ENCODE results near the gene NPEPL1.

Gene NPEPL1

DNA sequence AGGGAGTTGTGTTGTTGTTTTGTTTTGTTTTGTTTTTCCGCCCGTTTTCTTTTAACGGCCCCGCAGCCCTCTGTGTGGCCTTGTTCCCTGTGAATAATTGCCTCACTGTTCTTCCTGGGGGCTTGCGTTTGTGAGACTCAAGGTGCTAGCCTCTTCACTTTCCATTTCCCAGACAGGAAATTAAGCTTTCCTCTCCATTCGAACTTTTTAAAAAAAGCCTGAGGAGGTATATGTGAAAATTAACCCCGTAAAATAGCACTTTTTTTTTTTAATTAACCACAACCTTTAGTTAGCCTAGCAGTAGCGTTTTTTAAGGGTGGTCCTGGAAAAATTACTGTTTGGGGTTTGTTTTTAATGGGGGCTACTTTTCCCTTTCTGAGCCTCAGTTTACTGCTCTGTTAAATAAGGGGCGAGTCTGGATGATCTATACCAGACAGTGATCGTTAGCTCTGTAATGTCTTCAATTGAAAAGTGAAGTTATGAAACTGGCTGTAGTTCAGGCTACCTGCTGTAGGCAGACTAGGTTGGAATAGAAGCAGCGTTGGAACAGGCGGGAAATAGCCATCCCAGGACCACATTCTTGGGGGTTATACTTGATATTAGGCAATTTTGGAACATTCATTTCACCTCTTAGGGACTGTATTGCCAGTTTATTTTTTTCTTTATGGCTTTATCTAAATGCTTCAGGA, 39.9 kb upstream of the NPEPL1 start:
- no peaks in the 10 kb centered on the region for H3K9me3 Mint-ChIP-seq
- ATAC-seq: no peak
- peak overlapping the region; percentile 88 for H3K4me3 Mint-ChIP-seq
- peaks cover 32% of the 10 kb centered on the region for H3K4me1 Mint-ChIP-seq
- H3K27me3 Mint-ChIP-seq: no peaks in the 10 kb centered on the region
- peak overlapping the region; percentile 84 for H3K27ac Mint-ChIP-seq
- peaks cover 15% of the 10 kb centered on the region for H3K36me3 Mint-ChIP-seq

DNA sequence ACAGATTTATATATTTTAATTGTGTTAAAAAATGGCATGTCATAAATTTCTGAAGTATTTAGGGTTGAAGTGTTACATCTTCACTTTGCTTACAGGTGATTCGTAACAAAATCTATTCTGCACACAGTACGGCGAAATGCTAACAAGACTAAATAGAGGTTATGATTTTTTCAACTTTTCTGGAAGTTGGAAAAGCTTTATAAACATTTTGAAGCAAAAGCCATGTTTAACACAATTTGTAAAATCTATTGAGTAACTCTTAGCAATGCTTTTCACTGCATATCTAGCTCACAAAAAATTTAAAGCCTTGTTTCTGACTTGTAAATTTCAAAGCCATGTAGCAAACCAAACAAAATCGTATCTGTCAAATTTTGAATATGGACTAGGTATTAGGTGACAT, 38.3 kb upstream of the NPEPL1 start:
- Mint-ChIP-seq H3K4me3 (no peak overlapping the region), H3K4me1 (peaks cover 27% of the 10 kb centered on the region), H3K36me3 (peaks cover 20% of the 10 kb centered on the region), H3K9me3 (no peaks in the 10 kb centered on the region), H3K27me3 (no peaks in the 10 kb centered on the region), H3K27ac (no peak overlapping the region)
- no peak for ATAC-seq

DNA sequence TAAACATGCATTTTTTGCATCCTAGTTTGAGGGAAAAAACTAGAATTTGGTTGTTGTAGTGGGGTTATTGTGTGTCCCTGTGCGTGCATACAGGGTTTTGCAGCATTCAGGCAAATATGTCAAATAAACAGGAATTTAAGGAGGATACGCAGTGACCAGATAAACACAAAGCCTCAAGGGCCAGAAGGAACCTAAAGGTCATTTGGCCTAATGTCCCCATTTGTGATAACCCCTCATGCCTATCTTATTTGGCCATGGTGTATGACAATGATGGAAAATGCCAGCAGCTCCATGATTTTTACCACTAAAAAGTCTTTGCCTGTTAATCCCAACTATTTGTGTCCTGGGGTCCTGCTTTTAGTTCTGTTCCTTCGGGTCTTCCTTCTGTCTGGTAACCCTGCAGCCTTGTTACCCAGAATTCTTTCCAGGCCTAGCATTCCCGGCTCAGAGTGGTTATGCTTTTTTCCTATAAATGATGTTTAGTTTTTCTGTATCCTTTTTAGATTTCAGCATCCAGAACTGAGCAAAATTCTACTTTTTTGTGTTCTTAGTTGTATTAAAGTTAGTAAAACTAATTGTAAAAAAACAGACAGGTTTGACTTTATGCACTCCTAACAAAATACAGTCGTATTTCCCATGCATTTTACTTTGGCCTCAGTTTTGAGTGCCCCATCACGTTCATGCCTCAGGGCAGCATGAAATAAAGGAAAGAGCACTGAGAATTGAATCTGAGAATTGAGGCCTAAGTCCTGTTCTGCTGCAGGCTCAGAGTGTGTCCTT, 37.1 kb upstream of the NPEPL1 start:
- peaks cover 27% of the 10 kb centered on the region for H3K4me1 Mint-ChIP-seq
- H3K27ac Mint-ChIP-seq: no peak overlapping the region
- H3K36me3 Mint-ChIP-seq: peaks cover 25% of the 10 kb centered on the region
- no peaks in the 10 kb centered on the region for H3K9me3 Mint-ChIP-seq
- no peaks in the 10 kb centered on the region for H3K27me3 Mint-ChIP-seq
- ATAC-seq: no peak
- H3K4me3 Mint-ChIP-seq: no peak overlapping the region

DNA sequence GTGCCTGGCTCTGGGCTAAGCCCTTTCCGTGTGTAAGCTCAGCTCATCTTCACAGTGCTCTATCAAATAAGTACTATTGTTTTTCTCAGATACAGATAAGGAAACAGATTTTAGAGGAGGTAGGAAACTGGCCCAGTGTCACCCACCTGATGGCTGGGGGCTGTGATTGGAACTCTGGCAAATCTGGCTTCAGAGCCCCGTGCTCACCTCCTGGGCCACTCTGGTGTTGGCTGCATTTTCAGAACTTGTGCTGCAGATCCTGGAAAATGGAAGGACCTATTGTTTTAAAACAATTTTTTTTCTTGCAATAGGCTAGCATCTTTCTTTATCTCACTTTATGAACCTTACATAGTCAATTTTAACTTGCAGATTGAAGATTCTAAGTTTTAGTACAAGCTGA, 35.8 kb upstream of the NPEPL1 start:
- Mint-ChIP-seq H3K27me3 (no peaks in the 10 kb centered on the region), H3K4me3 (no peak overlapping the region), H3K4me1 (peaks cover 28% of the 10 kb centered on the region), H3K27ac (no peak overlapping the region), H3K36me3 (peaks cover 31% of the 10 kb centered on the region), H3K9me3 (no peaks in the 10 kb centered on the region)
- no peak for ATAC-seq

DNA sequence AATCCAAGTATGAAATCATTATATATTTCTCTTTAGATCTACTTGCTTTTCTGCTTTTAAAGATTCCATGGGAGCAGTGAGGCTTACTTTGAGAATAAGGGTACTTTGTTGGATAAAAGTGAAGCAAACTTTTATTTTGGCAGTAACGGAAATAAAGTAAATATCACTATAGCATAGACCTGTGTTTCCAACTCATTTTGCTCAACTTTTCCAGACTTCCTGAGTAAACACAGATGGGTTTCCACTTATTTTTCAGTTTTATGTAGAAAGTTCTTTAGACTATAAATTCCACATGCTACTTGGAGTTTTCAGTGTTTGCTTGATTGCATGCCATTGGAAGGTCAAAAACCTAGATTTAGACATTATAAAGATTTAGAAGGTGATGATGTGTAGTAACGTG, 35.3 kb upstream of the NPEPL1 start:
- H3K4me3 Mint-ChIP-seq: no peak overlapping the region

DNA sequence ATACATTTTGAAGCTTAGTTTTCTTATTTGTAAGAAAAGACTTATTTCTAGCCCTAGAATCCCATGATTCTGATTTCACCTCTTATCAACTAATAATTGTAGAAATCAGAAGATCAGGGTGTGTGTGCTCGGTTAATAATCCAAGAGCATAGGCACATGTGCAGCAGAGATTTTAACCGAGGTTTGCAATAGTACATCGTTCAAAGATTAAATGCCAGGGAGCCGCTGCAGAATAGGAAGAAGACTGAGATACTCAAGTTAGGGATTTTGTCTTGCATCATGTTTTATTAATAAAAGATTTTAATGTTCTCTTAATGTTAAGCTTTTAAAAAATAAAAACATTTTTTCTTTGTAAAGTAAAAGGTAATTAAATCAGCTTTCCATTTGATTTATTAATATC, 34.6 kb upstream of the NPEPL1 start:
- Mint-ChIP-seq H3K9me3 (no peaks in the 10 kb centered on the region), H3K36me3 (peaks cover 38% of the 10 kb centered on the region), H3K4me1 (peaks cover 22% of the 10 kb centered on the region), H3K27me3 (no peaks in the 10 kb centered on the region), H3K4me3 (no peak overlapping the region), H3K27ac (no peak overlapping the region)
- ATAC-seq: no peak

More for the DNA sequence above, 35.3 kb upstream of the NPEPL1 start:
- peaks cover 27% of the 10 kb centered on the region for H3K4me1 Mint-ChIP-seq
- H3K9me3 Mint-ChIP-seq: no peaks in the 10 kb centered on the region
- H3K36me3 Mint-ChIP-seq: peaks cover 35% of the 10 kb centered on the region
- H3K27me3 Mint-ChIP-seq: no peaks in the 10 kb centered on the region
- H3K27ac Mint-ChIP-seq: no peak overlapping the region
- ATAC-seq: no peak

DNA sequence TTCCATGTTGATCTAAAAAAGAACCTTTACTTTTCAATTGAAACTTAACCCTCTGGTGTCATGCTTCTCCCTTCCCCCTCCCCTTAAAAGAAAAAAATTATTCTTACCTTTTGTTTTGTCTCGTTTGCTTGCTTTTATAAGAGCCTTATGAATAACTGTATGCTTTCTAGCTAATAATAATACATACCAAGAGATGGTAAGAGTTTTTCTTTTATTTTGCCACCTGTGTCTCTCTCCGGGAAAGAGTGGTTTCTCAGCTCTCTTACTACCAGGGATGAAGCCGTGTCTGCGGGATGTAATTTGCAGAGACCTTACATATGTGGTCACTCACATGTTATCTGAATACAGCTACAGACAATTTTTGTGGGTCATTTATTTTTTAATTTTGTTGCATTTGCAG, 33.8 kb upstream of the NPEPL1 start:
- ATAC-seq: no peak
- Mint-ChIP-seq H3K27ac (no peak overlapping the region), H3K36me3 (peaks cover 44% of the 10 kb centered on the region), H3K4me3 (no peak overlapping the region), H3K4me1 (peaks cover 17% of the 10 kb centered on the region), H3K9me3 (no peaks in the 10 kb centered on the region), H3K27me3 (no peaks in the 10 kb centered on the region)

DNA sequence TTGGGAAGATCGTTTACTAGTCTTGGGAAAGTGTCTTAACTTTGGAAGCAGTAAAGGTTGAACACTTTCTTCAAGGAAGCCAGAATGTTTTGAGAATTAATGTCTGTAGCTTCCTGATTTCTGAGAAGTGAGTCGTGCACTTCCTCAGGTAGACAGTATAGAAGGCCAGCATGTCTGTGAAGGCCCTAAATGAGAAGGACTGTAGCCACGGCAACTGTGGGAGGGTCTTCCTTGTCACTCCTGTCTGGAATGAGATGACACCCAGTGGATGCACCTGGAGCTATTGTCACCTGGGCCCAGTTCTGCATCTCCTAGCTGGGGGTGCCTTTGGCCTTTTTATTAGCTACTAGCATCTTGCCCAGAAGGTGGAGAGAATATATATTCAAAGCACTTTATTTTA, 32.8 kb upstream of the NPEPL1 start:
- Mint-ChIP-seq H3K27ac (no peak overlapping the region), H3K4me3 (no peak overlapping the region), H3K4me1 (peaks cover 17% of the 10 kb centered on the region), H3K9me3 (no peaks in the 10 kb centered on the region), H3K27me3 (no peaks in the 10 kb centered on the region), H3K36me3 (peaks cover 47% of the 10 kb centered on the region)
- no peak for ATAC-seq

DNA sequence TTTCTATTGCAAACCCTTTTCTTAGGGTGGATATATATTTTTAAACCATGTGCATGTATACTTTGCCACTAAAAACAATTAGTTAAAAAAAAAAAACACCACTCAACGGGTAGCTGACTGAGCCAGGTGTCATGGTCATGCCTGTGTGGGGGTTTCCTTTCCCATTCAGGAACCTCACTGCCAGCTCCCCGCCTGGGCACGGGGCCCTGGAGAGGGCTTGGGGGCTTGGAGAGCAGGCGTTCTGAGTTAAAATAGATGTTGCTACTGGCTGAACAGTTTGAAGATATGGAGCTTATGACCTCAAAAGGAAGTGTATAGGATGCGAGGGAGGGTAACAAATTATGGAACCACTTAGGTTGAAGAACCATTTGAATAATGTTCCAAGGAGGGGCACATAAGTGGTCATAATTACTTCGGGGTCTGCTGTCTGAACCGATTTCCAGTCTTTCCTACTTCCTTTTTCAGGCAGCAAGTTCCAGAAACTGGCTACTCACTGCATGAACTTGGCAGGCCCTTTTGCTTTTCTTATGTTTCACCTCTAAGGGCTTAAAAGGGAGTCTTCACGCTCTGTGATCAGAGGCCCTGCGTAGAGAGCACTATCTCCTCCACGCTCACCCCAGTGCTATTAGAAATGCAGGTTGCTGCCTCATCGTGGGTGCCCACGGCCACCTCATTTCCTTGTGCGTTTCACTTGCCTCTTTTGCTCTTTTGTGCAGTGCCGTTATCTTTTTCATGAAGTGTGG, 31.6 kb upstream of the NPEPL1 start:
- Mint-ChIP-seq H3K9me3 (no peaks in the 10 kb centered on the region), H3K36me3 (peaks cover 47% of the 10 kb centered on the region), H3K4me3 (no peak overlapping the region), H3K27ac (no peak overlapping the region), H3K4me1 (peaks cover 17% of the 10 kb centered on the region), H3K27me3 (no peaks in the 10 kb centered on the region)
- ATAC-seq: no peak

DNA sequence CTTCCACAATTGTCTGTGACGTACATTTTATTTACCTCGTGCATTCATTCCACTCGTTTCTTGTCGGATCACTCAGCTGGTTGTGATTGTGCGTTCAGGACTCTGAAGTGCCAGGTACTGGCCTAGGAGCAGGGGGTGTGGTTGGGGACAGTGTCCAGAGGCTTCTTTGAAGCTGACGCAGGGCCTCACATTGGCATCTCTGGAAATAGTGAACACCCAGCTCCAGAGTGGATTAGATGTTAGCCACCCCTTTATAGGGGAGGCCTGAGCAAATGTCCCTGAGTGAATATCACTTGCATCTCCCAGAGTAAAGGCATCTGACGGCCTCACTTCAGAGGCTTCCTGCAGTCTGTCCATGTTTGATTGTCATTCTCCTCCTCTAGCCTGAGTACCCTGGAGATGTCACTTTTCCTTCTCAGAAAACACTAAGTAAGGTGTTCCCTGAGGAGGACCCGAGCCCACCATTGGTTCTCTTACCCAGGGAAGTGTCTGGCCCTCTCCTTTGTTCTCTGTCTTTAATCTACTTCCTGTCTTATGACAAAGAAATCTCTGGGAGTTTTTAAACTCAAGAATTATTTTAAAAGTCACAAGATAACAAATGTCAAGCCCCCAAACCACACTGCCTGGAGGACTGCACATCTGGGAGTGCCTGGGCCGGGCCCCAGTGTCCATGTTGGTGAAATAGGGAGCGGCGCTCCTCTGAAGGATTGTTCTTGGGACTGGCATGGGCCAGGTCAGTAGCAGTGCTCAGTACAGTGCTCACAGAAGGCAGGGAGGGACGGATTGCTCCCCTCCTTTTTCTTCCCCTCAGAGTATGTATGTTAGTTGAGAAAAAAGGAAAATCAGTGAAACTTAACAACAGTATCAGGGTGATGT, 30.8 kb upstream of the NPEPL1 start:
- Mint-ChIP-seq H3K27me3 (no peaks in the 10 kb centered on the region), H3K4me1 (peaks cover 9% of the 10 kb centered on the region), H3K36me3 (peaks cover 46% of the 10 kb centered on the region), H3K4me3 (no peak overlapping the region), H3K27ac (no peak overlapping the region), H3K9me3 (no peaks in the 10 kb centered on the region)
- no peak for ATAC-seq

DNA sequence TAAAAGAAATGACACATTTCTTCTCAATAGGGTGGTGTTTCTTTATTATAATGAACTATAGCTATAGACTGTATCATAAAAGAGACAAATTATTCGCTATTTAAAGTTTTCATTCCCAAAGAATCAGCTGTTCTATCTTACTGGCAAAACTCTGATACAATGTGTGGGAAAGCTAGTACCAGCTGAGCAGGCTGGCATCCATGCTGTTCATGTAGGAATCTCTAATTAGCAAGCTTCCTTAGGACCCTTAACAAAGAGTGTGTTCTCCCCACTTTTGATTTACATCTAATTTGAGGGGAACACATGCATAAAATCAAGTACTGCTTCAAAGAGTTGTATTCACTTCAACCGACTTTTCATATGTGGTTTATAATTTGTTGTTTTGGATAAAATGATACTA, 28.3 kb upstream of the NPEPL1 start:
- H3K4me1 Mint-ChIP-seq: peaks cover 10% of the 10 kb centered on the region
- peaks cover 54% of the 10 kb centered on the region for H3K36me3 Mint-ChIP-seq

DNA sequence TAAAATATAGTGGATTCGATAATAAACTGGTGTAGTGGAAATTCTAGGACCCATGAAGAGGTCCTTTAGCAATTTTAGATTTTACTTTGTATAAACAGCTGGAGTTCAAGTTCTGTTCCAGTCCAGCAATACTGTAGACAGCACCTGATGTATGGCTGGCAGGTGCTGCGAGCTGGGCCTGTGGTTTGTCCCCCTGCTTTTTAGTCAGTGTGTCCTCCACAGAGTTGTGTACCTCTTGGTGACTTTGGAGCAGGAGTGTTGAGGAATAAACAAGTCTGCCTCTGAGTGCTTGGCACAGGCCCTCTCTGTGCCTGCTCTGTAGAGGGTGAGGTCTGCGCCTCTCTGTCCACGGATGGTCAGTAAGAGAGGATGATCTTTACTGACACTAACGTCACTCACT, 27.7 kb upstream of the NPEPL1 start:
- peaks cover 16% of the 10 kb centered on the region for H3K4me1 Mint-ChIP-seq
- ATAC-seq: no peak
- H3K4me3 Mint-ChIP-seq: no peak overlapping the region
- no peaks in the 10 kb centered on the region for H3K27me3 Mint-ChIP-seq
- no peaks in the 10 kb centered on the region for H3K9me3 Mint-ChIP-seq
- peaks cover 59% of the 10 kb centered on the region for H3K36me3 Mint-ChIP-seq
- no peak overlapping the region for H3K27ac Mint-ChIP-seq

More for the DNA sequence above, 28.3 kb upstream of the NPEPL1 start:
- Mint-ChIP-seq H3K9me3 (no peaks in the 10 kb centered on the region), H3K4me3 (no peak overlapping the region), H3K27me3 (no peaks in the 10 kb centered on the region), H3K27ac (no peak overlapping the region)
- ATAC-seq: no peak

DNA sequence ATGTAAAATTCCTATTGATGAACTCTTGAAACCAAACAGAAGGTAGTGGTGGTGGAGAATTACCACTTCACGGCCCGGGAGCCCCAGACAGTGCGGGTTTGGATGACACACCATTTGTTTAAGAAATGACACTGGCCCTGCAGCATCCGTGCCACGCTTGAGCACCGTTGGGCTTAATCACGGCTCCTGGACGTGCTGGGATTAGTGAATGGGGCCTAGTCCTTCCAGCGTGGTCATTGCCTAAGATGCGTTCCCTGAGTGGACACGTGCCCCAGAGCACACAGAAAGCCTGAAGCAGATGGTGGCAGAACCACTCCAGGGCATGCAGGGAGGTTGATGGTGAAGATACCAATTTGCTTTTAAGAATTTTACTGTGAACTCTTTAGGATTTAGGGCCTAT, 27.0 kb upstream of the NPEPL1 start:
- no peak overlapping the region for H3K27ac Mint-ChIP-seq
- no peaks in the 10 kb centered on the region for H3K9me3 Mint-ChIP-seq
- peaks cover 61% of the 10 kb centered on the region for H3K36me3 Mint-ChIP-seq
- H3K27me3 Mint-ChIP-seq: no peaks in the 10 kb centered on the region
- no peak for ATAC-seq
- no peak overlapping the region for H3K4me3 Mint-ChIP-seq
- H3K4me1 Mint-ChIP-seq: peaks cover 22% of the 10 kb centered on the region

DNA sequence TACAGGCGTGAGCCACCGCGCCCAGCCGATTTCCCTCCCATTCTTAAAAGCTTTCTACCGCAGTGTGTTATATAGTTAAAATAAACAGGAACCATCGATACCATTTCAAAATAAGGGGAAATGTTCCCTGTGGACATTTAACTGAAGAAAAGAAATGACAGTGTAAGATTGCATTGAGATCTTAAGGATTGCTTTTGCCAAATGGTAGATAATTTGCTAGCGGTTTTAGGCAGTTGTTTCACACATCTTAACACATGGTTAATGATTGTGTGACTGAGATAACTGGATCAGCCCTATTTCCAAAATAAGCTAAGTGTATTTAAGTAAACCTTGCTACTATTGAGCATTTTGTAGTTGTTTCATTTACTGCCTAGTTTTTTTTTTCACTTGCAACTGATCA, 25.9 kb upstream of the NPEPL1 start:
- Mint-ChIP-seq H3K4me3 (no peak overlapping the region), H3K27me3 (no peaks in the 10 kb centered on the region), H3K27ac (no peak overlapping the region), H3K9me3 (no peaks in the 10 kb centered on the region), H3K36me3 (peaks cover 58% of the 10 kb centered on the region), H3K4me1 (peaks cover 14% of the 10 kb centered on the region)
- no peak for ATAC-seq

DNA sequence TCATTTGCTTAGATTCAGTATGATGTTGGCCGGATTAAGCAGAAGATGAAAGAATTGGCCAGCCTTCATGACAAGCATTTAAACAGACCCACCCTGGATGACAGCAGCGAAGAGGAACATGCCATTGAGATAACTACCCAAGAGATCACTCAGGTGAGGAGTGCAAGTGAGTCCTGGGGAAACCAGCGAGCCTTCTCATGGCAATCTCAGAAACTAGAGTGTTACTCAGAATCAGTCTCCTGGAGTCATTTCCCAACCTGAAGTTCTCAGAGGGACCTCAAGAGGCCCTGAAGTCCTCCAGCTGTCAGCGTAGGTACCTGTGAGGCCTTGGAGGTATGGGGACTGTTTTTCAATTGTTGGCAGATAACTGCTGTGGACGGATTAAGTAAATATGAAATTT, 24.6 kb upstream of the NPEPL1 start:
- Mint-ChIP-seq H3K27me3 (no peaks in the 10 kb centered on the region), H3K9me3 (no peaks in the 10 kb centered on the region), H3K36me3 (peaks cover 54% of the 10 kb centered on the region), H3K27ac (no peak overlapping the region), H3K4me3 (no peak overlapping the region), H3K4me1 (peaks cover 14% of the 10 kb centered on the region)
- ATAC-seq: no peak

All from stimulated activated memory B cell treated with anti-CD40 and anti-IgM and Interleukin-4, amounts not matched to agents 10 μg/mL and 1 μg/mL and 100 μg/mL, for 72 hours (primary cell).